Stimulated activated CD4-positive, alpha-beta T cell treated with anti-CD3 and anti-CD28 coated beads, Interleukin-4, amount 100 ng/mL, for 1 hour (primary cell): ENCODE results near the gene SYNGAP1.
"Not testable (repeated sequence)": the region's sequence is repeated elsewhere in the genome, so short reads cannot be mapped to it uniquely, and the experiment has no call there.

Experiments
- DNase-seq: peaks from one replicate; pipeline ENCODE4 v3.0.0-alpha.2; 2020

The SYNGAP1 gene

GRCh38 chr6:33419580-33420490 lies at the start of gene SYNGAP1:
SYNGAP1 (plus strand) TSS chr6:33420065; CDS start chr6:33420265, 200 bp downstream.
- DNase-seq: peak; percentile 60

GRCh38 chr6:33371901-33372300 lies 48.0 kb upstream of the SYNGAP1 start:
- DNase-seq: not testable (repeated sequence)

- no peak for DNase-seq
These were observed 47.2 kb upstream of the SYNGAP1 start for GRCh38 chr6:33372526-33373123.

GRCh38 chr6:33373960-33374910 lies 45.6 kb upstream of the SYNGAP1 start:
- DNase-seq: no peak

GRCh38 chr6:33375143-33375671 lies 44.7 kb upstream of the SYNGAP1 start:
- no peak for DNase-seq

- no peak for DNase-seq
These were observed 42.7 kb upstream of the SYNGAP1 start for GRCh38 chr6:33377171-33377570.

- not testable (repeated sequence) for DNase-seq
These were observed 40.7 kb upstream of the SYNGAP1 start for GRCh38 chr6:33379184-33379583.

GRCh38 chr6:33380272-33380981 lies 39.4 kb upstream of the SYNGAP1 start:
- no peak for DNase-seq

- no peak for DNase-seq
These were observed 36.3 kb upstream of the SYNGAP1 start for GRCh38 chr6:33383427-33384185.

GRCh38 chr6:33384581-33385020 lies 35.3 kb upstream of the SYNGAP1 start:
- DNase-seq: no peak

- no peak for DNase-seq
These were observed 29.7 kb upstream of the SYNGAP1 start for GRCh38 chr6:33390173-33390572.

GRCh38 chr6:33390767-33391277 lies 29.0 kb upstream of the SYNGAP1 start:
- DNase-seq: no peak

- DNase-seq: peak; percentile 97
These were observed 28.5 kb upstream of the SYNGAP1 start, which contains the start of gene KIFC1 for GRCh38 chr6:33391278-33391921. KIFC1 (plus strand) TSS chr6:33391823; CDS start chr6:33391986, 163 bp downstream.

GRCh38 chr6:33391922-33392594 lies 27.8 kb upstream of the SYNGAP1 start:
- DNase-seq: peak; percentile 18

GRCh38 chr6:33392595-33392948 lies 27.3 kb upstream of the SYNGAP1 start:
- DNase-seq: no peak

GRCh38 chr6:33392979-33393378 lies 26.9 kb upstream of the SYNGAP1 start:
- DNase-seq: no peak

GRCh38 chr6:33397541-33397940 lies 22.3 kb upstream of the SYNGAP1 start:
- DNase-seq: no peak

GRCh38 chr6:33398601-33399000 lies 21.3 kb upstream of the SYNGAP1 start:
- not testable (repeated sequence) for DNase-seq

GRCh38 chr6:33399881-33400280 lies 20.0 kb upstream of the SYNGAP1 start:
- not testable (repeated sequence) for DNase-seq

GRCh38 chr6:33404884-33405283 lies 15.0 kb upstream of the SYNGAP1 start:
- DNase-seq: no peak
